ENCODE measurements around the gene GATA5.

GATA5 gene, protein sequence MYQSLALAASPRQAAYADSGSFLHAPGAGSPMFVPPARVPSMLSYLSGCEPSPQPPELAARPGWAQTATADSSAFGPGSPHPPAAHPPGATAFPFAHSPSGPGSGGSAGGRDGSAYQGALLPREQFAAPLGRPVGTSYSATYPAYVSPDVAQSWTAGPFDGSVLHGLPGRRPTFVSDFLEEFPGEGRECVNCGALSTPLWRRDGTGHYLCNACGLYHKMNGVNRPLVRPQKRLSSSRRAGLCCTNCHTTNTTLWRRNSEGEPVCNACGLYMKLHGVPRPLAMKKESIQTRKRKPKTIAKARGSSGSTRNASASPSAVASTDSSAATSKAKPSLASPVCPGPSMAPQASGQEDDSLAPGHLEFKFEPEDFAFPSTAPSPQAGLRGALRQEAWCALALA

DNA sequence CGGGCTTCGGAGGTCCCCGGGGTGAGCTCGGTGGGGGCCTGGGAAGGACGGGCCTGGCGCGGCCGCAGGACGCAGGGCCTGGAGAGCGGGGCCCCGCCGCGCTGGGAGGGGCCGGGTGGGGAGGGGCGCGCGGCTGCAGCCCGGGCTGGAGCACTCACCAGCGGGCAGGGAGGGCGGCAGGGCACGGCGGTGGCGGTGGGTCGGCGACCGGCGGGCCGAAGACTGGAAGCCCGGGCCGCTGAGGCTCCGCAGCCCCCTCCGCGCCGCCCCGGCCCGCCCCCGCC lies at the start of gene GATA5:
Gene GATA5, minus strand, starts transcription at position 224 of the 284 bp plus-strand sequence. CDS start 474 bp downstream, outside the sequence.
- no peak for DNase-seq (ENCODE audit: low read depth, low spot score)

DNA sequence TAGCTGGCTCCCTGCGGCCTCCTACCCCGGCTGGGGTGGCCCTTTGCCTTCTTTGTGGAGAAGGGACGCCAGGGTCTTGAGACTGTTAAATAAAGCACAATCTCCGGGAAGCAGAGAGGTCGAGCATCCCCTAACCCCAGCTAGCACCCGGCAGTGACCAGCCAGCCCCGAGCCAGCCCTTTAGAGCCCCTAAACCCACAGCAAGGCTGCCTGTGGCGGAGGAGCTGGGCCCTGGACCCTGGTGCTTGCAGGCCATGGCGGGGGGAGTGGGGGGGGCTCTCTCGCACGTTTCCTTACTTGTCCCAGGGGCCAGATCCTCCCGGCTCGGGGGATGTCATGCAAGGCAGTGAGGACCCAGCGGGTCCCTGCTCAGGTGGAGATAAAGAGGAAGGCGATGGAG lies 49.2 kb upstream of the GATA5 start:
- DNase-seq (ENCODE audit: low read depth, low spot score), result no peak

DNA sequence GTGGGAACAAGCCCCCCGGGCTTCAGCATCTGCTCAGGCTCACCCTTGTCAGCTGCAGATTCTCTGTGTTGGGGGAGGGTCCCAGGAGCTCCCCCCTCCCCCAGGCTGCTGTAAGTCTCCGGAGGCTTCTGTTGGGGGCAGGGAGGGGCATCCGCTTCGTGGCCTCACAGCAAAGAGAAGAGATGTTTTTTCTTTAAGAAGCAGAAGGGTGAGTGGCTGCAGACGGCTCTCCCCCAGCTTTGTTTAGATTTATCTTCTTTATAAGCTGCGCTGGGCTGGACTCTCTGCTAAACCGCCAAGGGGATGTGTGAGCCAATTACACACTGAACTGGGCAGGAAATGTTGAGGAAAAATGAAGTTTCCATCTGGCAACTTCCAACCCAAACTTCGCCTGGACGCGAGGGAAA lies 48.7 kb upstream of the GATA5 start:
- no peak for DNase-seq (ENCODE audit: low read depth, low spot score)

DNA sequence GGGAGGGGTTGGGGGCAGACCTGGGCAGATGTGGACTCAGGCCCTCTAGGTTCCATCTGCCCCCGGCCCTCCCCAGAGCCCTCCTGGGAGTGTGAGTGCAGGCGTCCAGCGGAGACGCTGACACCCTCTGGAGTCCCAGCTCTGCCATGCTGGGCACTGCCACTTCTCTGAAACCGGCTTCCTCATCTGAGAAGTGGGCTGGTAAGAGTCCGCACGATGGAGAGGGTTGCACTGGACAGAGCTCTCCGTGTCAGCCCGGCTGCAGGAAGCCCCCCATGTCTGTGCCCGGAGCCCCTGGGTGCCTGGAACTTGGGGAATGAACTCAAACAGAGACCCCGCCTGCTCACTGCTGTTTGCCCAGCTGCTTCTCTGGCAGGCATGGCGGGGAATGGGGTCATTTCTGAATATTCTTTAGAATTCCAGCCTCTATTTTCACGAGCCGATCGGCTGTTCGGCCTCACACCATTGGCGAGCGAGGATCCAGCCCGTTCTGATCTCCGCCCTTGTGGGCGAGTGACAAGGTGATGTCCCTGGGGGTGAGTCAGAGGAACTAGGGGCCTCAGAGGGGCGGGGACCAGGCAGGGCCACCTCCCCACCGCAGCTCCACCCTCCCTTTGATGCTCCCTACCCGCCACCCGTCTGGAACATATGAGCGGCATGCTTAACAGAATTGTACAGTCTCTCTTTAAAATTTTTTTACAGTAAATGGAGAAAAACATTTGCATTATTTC lies 47.8 kb upstream of the GATA5 start:
- no peak for DNase-seq (ENCODE audit: low read depth, low spot score)

DNA sequence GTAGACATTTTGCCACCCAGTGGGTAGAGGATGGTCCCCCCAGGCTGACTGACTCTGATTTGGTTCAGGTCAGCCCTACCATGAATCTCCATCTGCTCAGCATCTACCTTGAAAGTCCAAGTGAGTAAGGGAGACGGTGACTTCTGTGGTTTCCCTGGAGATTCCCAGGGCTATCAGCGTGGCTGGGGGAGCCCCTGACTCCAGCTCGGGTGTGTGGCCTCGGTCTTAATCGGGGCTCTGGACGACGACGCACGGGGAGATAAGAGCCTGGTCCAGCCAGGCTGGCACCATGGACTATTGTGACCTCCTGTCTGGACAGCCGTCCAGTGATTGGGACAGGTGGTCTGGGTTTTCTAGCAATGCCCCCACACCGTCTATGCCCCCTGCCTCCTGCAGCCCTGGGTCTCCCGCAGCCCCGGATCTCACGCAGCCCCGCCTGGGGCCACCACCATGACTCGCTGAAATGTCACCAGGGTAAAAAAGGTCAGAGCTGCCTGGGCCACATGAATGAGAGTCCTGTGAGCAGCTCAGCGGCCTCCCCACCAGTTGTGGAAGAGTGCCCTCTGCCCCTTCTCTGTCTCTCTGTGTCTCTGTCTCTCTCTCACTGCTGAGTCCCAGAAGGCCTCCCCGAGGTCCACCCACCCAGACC lies 47.1 kb upstream of the GATA5 start:
- DNase-seq (ENCODE audit: low read depth, low spot score), result no peak

DNA sequence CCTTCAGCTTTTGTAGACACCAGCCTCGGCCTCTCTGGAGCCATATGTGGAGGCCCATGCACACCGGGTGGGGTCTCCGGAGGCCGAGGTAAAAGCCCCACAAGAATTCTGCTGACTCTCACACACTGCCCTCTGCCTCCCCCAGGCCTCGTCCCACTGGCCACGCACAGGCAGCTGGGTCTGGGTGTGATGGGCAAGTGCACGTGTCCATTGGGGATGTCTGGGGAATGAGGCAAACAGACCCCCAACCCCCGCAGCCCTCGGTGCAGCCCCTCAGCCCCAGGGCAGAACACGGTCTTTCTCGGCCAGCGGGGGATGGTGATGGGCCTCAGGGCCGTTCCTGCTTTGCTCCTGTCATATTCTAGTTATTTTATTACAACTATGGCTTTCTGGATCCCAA lies 44.0 kb upstream of the GATA5 start:
- no peak for DNase-seq (ENCODE audit: low read depth, low spot score)

DNA sequence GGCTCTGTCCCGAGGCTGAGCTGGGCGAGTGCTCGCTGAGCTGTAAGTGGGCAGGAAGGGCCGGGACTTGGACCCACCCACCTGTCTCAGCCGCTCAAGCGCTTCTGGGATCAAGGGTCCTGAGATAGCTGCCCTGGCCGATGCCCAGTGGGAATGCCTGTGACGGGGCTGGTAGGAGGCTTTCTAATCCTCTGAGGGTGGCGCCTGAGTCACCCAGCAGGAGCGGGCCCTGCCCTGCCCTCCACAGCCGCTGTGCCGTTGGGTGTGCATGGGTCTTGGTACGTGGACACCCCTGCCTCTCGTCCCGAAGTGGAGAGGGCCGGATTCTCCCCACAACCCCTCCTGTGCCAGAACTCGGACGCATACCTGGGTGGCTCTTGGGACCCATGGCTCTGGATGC lies 43.1 kb upstream of the GATA5 start:
- DNase-seq (ENCODE audit: low read depth, low spot score), result no peak

DNA sequence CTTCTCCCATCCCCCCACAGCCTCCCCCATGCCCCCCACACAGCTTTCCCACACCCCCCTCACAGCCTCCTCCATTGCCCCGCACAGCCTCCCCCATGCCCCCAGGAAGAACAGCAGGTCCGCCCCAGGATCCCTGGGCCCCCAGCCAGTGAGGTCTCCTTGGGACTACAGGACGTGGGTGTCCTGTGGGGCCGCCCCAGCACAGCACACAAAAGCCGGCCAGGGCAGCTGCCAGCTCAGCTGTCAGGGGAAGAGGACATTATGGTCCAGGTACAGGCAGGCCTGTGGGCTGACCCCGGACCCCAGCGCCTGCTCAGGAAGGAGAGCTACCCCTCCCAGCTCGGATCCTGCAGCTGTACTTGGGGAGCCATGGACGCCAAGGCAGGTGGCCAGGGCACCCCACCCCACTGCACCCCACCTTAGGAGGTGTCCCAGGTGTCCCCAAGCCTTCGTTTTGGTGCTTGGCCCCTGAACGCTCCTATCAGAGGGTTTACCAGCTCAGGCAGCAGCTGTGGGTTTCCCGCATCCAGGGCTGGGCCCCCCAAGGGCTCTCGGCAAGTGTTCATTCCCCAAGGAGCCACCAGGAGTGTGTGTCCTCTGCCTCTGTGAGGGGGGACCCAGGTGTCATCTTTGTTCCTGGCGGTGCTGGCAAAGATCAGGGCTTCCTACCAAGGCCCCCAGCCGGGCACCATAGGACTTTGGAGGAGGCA lies 42.3 kb upstream of the GATA5 start:
- no peak for DNase-seq (ENCODE audit: low read depth, low spot score)

DNA sequence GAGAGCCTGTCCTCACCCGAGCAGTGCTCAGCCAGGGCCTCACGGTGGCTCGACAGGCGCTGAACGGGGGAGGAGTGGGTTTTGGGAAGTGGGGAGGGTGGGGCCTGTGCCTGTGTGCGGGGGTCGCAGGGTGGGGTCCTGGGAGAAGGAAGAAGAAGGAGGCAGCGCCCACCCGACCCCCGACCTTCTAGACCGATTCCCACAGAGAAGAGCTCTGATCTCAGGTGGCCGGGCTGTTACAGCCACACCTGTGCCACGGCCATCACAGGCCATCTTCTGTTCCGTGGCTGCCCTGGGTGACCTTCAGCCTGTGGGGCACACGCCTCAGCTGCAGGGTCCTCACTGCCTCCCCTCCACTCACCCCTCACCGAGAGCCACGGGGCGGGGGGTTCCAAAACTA lies 41.4 kb upstream of the GATA5 start:
- DNase-seq (ENCODE audit: low read depth, low spot score), result no peak

DNA sequence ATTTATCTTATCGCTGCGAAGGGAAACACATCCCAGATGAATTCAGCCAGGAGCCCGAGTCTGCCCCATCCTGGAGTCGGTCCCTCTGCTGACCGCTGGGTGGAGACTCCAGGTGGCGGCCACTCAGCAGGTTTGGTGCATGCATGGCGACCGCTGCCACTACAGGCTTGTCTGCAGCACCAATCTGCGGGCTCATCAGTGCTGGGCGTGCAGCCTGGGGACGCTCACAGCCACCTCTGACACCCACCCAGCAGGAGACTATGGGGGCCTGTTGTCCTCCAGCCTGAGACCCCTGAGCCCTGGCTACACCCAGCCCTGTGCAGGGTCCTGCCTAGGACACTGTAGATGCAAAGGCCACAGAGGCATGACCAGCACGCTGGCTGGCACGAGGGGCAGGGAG lies 40.5 kb upstream of the GATA5 start:
- no peak for DNase-seq (ENCODE audit: low read depth, low spot score)

DNA sequence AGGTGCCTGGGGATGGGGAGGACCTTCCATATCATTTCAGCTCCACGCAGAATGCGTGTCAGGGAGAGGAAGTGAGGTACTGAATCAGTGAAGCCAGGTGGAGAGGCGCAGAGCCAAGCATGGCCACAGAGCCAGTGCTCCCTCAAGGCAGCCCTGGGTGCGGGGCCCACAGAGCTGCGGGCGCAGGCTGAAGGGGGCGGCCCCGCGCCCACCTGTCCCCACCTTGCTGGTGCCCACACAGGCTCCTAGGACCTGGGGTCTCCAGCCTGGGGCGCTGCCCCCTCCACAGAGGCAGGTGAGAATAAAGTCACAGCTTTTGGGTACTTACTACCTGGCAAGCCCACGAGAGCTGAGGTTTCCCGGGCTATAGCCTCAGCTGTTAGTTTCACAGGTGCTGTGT lies 40.0 kb upstream of the GATA5 start:
- DNase-seq (ENCODE audit: low read depth, low spot score), result no peak

DNA sequence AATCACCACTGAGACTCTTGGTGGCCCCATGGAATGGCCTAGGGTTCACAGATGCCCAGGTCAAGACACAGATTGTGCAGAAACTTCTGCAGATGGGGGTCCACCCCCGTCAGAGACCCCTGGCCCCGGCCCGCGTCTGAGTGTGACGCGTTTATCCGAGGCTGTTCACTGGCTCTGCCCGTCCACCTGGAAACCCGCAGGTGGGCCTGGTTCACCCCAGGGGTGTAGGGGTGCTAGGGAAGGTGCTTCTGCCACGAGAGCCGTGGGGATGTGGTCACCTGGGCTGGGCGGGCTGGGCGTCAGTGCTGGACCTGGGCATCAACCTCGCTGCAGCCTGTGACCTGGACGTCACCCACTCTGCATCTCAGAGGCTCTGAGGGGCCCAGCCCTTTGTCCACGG lies 39.5 kb upstream of the GATA5 start:
- DNase-seq (ENCODE audit: low read depth, low spot score), result no peak

DNA sequence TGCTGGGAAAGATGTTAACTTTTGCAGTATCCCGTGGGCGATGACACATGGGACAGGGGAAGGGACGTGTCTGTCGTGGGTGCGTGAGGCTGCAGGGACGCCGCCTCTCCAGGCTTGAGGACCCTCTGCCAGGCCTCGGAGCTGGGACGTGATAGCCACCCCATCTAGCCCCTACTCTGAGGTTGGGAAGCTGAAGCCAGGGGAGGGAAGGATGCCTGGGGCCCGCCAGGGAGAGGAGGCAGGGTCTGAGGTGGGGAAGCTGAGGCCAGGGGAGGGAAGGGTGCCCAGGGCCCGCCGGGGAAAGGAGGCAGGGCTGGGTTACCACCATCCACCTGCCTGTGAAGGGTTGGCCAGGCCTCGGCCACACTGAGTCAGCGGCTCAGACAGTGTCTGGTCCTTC lies 38.2 kb upstream of the GATA5 start:
- no peak for DNase-seq (ENCODE audit: low read depth, low spot score)

DNA sequence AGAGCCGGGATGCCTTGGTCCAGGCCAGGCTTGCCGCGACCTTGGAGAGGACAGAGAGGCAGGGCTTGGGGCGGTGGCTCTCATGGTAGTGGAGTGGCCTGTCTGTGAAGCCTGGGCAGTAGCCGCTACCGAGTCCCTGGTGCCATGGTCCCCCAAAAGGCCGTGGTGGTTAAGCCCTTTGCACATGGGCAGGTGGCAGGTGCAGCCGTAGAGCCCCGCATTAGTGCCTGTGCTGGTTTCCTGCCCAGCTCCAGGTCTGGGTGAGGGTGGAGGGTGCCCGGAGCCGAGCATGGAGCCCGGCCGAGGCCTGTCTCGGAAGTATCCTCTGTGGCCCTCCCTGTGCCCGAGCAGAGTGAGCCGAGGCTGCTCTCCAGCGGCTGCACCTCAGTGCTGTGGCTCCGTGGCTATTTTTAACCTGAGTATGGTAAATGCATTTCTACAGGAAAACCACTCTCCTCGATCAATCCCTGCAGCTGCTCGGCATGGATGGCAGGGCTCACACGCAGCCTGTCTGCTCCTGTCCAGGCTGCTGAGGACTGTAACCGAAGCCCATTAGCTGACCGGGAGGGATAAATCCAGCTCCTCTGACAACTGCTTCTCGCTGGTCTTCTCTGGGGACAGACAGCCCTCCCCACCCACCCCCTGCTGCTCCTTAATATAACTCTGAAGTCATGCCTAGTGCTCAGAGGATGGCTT lies 36.3 kb upstream of the GATA5 start:
- no peak for DNase-seq (ENCODE audit: low read depth, low spot score)

DNA sequence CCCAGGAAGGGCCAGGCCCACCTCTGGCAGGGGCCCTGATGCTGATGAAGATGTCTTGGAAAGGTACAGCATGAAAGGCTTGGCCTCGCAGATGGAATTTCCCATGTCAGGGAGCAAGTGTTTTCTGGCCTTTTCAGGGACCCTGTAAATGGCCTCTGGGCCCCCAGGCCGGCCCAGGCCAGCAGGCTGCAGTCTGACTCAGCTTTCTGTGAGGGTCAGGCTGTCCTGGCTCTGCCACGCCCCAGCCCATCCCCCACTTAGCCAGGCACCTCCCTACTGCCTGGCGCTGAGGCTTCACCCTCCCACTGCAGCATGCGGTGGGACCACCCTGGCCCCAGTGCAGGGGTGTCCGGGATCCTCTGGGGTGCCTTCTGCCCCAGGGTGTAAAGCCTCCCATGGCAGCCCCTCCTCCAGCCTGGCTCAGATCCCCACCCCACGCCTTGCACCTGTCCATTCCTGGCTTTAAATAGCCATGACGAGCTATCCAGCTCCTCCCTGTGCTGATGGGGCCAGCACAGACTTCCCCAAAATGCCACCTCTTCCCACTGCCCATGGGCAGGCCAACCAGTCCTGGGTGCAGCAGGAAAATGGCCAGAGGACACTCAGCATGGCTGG lies 35.6 kb upstream of the GATA5 start:
- no peak for DNase-seq (ENCODE audit: low read depth, low spot score)

DNA sequence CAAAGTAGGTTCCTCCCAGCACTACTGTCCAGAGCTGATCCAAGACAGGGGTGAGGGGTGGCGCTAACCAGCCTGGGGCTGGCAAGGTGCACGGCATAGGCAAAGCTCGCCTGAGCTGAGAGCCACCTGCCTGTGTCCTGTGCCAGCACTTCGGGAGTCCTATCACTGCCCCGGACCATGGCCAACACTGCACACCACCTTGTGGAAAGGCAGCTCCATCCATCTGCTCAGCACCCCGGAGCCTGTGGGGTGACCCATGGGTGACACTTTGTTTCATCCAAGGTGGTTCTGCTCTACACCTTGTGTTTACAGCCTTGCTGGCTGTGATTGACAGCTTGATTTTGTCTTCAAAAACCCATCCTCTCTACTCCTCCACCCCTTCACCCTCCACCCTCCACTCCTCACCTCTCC lies 32.9 kb upstream of the GATA5 start:
- DNase-seq (ENCODE audit: low read depth, low spot score), result no peak

DNA sequence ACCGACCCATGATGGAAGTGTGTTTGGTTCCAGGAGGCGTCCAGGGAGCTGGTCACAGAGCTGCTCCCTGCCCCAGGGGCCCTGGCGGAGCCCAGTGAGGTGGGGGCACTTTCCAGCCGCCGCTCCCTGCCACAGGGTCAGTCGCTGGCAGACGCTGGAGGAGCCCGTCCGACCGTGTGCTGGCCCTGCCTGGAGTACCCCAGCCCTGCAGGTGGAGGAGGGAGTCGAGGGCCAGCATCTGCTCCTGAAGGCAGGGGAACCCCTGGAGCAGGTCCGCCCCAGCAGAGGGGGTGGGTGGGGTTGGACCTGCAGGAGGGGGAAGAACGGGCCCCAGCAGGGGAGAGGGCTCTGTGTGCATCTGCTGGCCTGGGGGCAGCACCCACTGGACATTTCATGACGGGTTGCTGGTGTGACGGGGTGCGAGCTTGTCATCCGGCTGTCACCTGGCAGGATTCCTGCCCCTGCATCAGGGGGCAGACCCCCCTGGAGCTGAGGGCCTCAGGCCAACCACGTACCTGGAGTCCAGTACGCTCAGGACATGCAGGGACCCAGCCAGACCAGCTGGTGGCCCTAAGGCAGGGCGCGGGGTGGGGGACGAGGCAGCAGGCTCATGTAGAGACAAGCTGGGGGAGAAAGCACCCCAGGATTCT lies 32.3 kb upstream of the GATA5 start:
- DNase-seq (ENCODE audit: low read depth, low spot score), result no peak

DNA sequence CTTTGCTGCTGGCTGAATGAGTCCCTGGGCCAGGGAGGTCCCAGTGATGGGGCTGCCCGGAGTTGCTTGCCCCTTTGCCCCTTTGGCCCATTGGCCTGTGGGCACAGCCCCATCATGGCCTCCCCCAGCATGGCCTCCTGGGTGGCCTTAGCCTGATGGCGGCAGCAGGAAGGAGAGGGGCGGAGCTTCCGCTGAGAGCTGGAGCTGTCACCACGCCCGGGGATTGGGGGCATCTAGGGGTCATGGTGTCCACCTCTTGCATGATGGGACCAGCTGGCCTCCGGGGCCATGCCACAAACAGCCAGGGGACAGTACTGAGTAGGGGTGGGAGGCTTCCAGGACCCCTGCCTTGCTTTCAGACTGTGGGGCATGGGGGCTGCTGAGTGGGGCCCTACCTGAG lies 31.5 kb upstream of the GATA5 start:
- DNase-seq (ENCODE audit: low read depth, low spot score), result no peak

DNA sequence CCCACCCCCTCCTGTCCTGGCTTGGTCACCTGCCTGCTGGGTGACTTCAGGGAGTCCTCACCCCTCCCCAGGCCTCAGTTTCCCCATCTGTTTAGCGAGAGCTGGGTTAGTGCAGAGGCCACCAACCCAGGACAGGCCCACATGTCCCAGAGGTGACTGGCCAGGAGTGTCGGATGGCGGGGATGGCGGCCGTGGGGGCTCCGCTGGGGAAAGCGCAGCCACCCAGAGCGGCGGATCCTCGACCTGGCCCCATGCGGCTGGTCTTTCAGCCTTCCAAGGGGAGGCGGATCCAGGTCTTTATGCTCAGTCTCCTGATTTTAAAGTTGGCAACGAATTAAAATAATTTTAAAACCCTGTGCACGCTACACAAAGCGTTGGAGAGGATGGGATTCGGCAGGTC lies 31.0 kb upstream of the GATA5 start:
- no peak for DNase-seq (ENCODE audit: low read depth, low spot score)

DNA sequence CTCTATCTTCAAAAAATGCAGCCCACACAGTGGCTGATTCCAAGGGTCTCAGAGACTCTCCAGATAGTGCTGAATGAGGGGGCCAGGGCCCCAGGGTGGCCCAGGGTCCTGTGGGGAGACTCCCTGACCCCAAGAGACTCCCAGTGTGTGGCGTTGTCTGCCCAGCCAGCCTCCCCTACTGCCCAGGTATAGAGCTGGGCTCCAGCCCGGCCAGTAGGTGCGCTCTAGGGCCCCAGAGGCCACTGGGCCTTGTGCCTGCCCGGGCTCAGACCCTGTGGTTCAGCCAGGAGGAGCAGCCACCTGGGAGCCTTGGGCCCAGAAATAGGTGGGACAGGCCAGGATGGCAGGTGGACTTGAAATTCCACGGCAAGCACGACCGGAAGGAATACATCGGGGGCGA lies 30.3 kb upstream of the GATA5 start:
- DNase-seq (ENCODE audit: low read depth, low spot score), result no peak
